Fibroblast of skin of right quadriceps (primary cell): ENCODE data around the gene PARVG.

Experiments used
- DNase-seq: peaks from one replicate; pipeline ENCODE4 v3.0.0-alpha.2; 2013

Gene PARVG

GRCh38 chr22:44155115-44155514, 25.6 kb upstream of the PARVG start:
- DNase-seq, result no peak

- DNase-seq, result no peak
Observed at GRCh38 chr22:44157916-44158618, 22.7 kb upstream of the PARVG start.

- no peak for DNase-seq
Observed at GRCh38 chr22:44158816-44159215, 21.9 kb upstream of the PARVG start.

- DNase-seq, result no peak
Observed at GRCh38 chr22:44159221-44159620, 21.5 kb upstream of the PARVG start.

GRCh38 chr22:44159811-44160210, 20.9 kb upstream of the PARVG start:
- no peak for DNase-seq

- DNase-seq, result no peak
Observed at GRCh38 chr22:44160421-44160820, 20.3 kb upstream of the PARVG start.

- no peak for DNase-seq
Observed at GRCh38 chr22:44161673-44162072, 19.1 kb upstream of the PARVG start.

- DNase-seq, result no peak
Observed at GRCh38 chr22:44162960-44163359, 17.8 kb upstream of the PARVG start.

- DNase-seq, result no peak
Observed at GRCh38 chr22:44163536-44163935, 17.2 kb upstream of the PARVG start.

GRCh38 chr22:44164031-44164430, 16.7 kb upstream of the PARVG start:
- DNase-seq, result no peak

GRCh38 chr22:44165286-44165874, 15.3 kb upstream of the PARVG start:
- DNase-seq, result no peak

- peak; percentile 11 for DNase-seq
Observed at GRCh38 chr22:44166498-44167276, 14.0 kb upstream of the PARVG start.

GRCh38 chr22:44167501-44167900, 13.2 kb upstream of the PARVG start:
- no peak for DNase-seq

- DNase-seq, result no peak
Observed at GRCh38 chr22:44168206-44168605, 12.5 kb upstream of the PARVG start.

- DNase-seq, result no peak
Observed at GRCh38 chr22:44170470-44170869, 10.3 kb upstream of the PARVG start.

- no peak for DNase-seq
Observed at GRCh38 chr22:44171561-44171960, 9.2 kb upstream of the PARVG start.

GRCh38 chr22:44172370-44173108, 8.2 kb upstream of the PARVG start:
- no peak for DNase-seq

GRCh38 chr22:44173154-44173553, 7.6 kb upstream of the PARVG start:
- no peak for DNase-seq

- no peak for DNase-seq
Observed at GRCh38 chr22:44175676-44176075, 5.0 kb upstream of the PARVG start.

GRCh38 chr22:44179196-44179988, 1.3 kb upstream of the PARVG start:
- peak; percentile 11 for DNase-seq

- no peak for DNase-seq
Observed at GRCh38 chr22:44179989-44180705, 578 bp upstream of the PARVG start.
